ENCODE data around the gene TMEM140.
A peak's percentile ranks its signal among the peaks of the same experiment; 100 is the strongest.
"Not testable (repeated sequence)": the region's sequence is repeated elsewhere in the genome, so short reads cannot be mapped to it uniquely, and the experiment has no call there.

TMEM140 gene

DNA sequence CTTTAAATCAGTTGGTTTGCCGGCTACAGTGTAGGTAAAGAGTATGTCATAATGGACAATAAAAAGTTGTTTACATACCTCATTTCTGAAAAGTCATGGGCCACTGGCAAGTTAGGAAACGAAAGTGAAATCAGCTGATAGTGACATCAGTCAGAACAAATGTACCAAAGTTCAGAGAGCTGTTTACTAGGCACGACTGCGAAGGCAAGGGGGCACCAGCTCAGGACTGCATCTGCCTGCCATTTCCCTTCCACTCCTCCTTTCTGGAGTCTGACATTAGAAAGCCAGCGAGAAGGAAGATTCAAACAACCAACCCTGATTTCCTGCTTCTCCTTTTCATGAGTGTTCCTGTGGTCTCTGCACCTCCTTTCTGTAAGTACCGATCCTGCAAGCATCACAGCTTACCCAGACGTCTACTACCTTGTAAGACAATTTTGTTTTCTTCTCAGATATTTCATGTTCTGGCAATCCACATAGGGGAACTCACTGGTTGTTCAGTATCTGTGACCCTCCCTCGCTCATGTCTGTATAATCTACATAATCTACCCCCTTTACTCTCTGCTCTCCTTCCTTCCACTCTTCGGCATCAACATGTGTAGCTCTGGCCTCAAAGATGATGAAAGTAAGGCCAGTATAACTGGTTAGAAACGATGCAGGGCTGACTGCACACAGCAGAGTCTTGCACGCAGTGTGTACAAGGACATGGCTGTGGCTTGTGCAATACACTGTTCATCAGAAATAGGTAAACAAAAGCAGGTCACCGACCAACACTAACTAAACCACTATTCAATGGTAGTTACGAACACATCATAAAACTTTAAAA is at the start of gene TMEM140:
Gene TMEM140 (plus strand): TSS at position 174 of the 823 bp plus-strand sequence. CDS start 16,370 bp downstream, outside the sequence.
- peak; percentile 76 for DNase-seq

- DNase-seq = no peak
Measured at GRCh38 chr7:135098391-135098790, 49.5 kb upstream of the TMEM140 start.

DNA sequence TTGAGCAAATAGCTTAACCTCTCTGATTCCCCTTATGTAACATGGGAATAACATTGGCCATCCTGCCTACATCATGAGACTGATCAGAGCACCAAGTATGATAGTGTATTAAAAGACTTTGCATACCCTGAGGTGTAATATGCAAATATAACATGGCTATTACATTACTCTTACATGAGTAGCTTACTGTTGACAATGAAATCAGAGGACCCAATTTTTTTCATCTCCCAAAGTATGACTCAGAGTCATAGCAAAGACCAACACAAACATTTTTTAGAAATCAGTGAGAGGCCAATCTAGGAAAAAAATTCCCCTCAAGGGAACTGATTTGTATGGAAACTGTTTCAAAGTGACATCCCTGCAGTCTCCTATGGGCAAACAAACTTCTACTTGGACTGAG is 47.0 kb upstream of the TMEM140 start:
- DNase-seq = no peak

DNA sequence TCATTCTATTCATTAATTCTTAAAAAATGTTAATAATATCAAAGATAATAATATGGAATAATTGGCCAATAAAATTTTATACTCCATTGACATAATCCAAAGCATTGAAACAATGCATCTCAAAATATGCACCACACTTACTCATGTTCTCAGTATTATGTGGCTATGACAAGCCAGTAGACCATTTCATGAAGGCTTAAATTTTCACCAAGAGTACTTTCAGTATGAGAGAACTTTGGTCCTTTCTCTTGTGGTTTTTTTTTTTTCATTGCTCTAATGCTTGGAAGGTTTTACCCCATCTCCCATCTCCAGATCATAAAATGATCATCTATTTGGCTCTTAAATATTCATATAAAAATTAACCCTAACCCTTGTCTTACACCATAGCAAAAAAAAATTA is 45.5 kb upstream of the TMEM140 start:
- DNase-seq = no peak

DNA sequence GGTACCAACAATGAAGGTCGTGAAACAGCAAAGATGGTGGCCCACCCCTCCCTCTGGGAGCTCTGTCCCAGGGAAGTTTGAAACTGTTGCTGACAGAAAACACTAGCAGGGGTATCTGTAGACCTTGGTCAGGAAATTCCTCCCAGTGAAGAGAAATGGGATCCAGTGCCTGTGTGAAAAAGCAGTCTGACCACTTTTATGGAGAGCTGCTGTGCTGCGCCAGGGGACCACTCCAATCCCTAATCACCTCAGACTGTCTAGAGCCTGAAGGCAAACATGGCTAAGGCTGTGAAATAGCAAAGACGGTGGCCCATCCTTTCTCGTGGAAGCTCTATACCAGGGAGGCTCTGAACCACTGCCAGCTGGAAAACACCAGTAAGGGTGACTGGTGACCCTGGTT is 38.3 kb upstream of the TMEM140 start:
- no peak for DNase-seq

- no peak for DNase-seq
Measured at GRCh38 chr7:135109976-135110375, 37.9 kb upstream of the TMEM140 start.

DNA sequence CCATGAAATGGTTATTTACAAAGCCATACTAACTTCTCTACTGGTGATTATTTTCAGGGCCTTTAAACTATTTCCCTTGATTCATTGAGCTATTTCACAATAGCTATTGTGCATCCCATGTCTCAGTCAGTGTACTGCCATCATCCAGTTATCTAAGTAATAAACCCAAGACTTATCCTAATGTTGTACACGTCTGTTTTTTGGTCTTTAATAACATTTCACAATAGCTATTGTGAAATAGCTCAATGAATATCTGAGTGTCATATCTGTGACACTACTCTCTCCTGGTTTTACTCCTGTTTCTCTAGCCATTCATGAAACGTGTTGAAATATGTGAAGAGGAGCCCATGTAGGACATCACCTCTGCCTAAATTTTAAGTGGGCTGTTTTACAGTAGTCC is 36.5 kb upstream of the TMEM140 start:
- DNase-seq = peak; percentile 15

GRCh38 chr7:135114622-135115021 is 33.2 kb upstream of the TMEM140 start:
- no peak for DNase-seq

- DNase-seq = no peak
Measured at GRCh38 chr7:135117096-135117495, 30.8 kb upstream of the TMEM140 start.

DNA sequence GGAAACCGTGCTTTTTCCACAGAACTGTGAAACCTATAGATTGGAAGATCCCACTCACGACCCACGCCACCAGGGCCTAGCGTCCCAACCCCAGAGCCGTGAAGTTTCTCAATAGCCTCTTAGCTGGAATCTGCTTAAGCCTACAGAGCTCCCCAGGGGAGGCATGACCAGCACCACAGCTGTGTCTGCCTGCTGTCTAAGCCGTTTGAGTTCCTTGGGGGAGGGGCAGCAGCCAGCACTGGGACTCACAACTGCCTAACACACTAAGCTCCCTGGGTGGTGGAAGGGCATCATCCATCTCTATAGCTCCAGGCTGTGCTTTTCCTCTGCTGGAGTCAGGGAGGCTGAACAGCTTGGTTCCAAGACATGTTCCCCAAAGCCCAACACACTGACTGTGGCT is 26.0 kb upstream of the TMEM140 start:
- no peak for DNase-seq

DNA sequence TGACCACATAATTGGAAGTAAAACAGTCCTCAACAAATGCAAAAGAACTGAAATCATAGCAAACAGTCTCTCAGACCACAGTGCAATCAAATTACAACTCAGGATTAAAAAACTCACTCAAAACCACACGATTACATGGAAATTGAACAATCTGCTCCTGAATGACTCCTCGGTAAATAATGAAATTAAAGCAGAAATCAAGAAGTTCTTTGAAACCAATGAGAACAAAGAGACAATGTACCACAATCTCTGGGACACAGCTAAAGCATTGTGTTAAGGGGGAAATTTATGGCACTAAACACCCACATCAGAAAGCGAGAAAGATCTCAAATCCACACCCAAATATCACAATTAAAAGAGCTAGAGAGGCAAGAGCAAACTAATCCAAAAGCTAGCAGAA is 23.2 kb upstream of the TMEM140 start:
- DNase-seq = not testable (repeated sequence)

GRCh38 chr7:135128931-135129330 is 18.9 kb upstream of the TMEM140 start:
- no peak for DNase-seq

GRCh38 chr7:135129579-135129978 is 18.3 kb upstream of the TMEM140 start:
- no peak for DNase-seq

- DNase-seq = no peak
Measured at GRCh38 chr7:135143885-135144668, 3.8 kb upstream of the TMEM140 start.

GRCh38 chr7:135147341-135147898 is 452 bp upstream of the TMEM140 start:
- DNase-seq = peak; percentile 77

- DNase-seq = no peak
Measured at GRCh38 chr7:135150072-135150782, 2.4 kb downstream of the TMEM140 start.

DNA sequence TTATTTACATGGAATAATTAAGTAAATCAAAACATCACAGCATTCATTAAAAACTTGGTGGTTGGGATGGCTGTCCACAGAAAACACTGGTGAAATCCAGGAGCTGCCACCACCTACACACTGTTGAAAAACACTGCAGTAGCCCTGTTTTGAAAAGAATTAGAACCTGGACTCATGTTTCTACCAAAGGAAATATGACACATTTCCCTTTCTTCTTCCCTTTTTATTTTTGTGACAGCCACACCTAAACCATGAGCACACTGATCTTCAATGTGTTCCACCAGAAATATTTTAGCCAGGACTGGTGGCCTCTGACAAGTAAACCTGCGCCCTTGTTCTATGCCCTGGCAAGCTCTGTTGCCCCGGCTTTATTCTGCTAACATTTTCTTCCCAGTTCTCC is 3.3 kb downstream of the TMEM140 start:
- peak; percentile 23 for DNase-seq

DNA sequence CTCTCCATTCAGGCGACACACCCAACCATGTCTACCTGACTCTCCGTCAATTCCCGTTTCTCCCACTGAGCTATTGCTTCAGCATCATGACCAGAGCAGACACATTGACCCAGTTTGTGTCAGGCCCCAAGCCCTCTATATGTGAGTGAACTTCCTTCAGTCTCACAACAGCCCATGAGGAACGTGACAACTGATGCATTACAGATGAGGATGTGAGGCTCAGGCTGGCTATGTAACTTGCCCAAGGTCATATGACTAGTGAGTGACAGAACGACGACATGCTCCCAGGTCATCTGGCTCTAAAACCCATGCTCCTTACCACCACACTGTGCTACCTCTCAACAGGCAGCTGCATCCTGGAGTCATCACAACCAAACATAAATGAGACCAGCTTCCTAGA is 3.7 kb downstream of the TMEM140 start:
- DNase-seq = peak; percentile 27

- no peak for DNase-seq
Measured at GRCh38 chr7:135152442-135152841, 4.6 kb downstream of the TMEM140 start.

GRCh38 chr7:135154734-135155133 is 6.9 kb downstream of the TMEM140 start:
- DNase-seq = no peak

- DNase-seq = no peak
Measured at GRCh38 chr7:135156290-135156689, 8.4 kb downstream of the TMEM140 start.

- no peak for DNase-seq
Measured at GRCh38 chr7:135158141-135158655, 10.3 kb downstream of the TMEM140 start.

DNA sequence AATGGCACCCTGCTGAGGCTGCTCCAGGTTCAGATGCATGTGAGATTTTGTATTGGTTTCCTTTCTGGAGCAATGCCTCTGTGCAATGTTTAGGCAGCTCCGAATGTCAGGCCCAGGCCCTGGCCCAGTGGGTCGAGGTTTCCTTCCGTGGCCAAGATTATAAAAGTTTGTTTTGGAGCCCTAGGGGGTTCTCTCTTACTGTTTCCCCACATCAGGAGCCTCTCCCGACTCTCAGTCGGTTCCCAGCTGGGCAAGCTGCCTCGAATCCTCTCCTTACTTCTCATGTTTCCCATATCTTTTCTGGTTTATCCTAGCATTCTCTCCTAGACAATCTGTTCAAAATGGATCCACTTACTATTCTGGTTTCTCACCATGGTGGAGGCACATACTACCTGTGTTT is 11.0 kb downstream of the TMEM140 start:
- DNase-seq = no peak
